Astrocyte (in vitro differentiated cells and primary cell): ENCODE results near the gene PRDM12. TPM values are rescaled to one million over a fixed set of nuclear protein-coding genes. Genes with fewer than 3 reads are reported as not detected.

Source experiments
- DNase-seq: peaks from one replicate; pipeline ENCODE4 v3.0.0-alpha.2; 2010; ENCODE audit warnings: low read depth
- FAIRE-seq: peaks from 2 replicates; lab custom pipeline; 2011; peaks lifted over from hg19 to GRCh38; lab: Jason Lieb, UNC
- H2AFZ ChIP-seq: 2 replicates; pipeline ENCODE4 v1.6.0; 2012; ENCODE audit warnings: low read depth, low read length, inconsistent platforms
- H3K27ac ChIP-seq: 2 replicates; pipeline ENCODE4 v1.5.1; 2011; ENCODE audit warnings: low read depth, low read length, inconsistent platforms
- H3K27me3 ChIP-seq: 2 replicates; pipeline ENCODE4 v1.6.0; 2011; ENCODE audit warnings: low read length, inconsistent platforms; ENCODE audit not compliant: insufficient read depth
- H3K36me3 ChIP-seq: 2 replicates; pipeline ENCODE4 v1.5.1; 2011; ENCODE audit warnings: low read length, inconsistent platforms; ENCODE audit not compliant: insufficient read depth
- H3K4me1 ChIP-seq: 2 replicates; pipeline ENCODE4 v1.5.1; 2011; ENCODE audit warnings: low read length, inconsistent platforms; ENCODE audit not compliant: insufficient read depth
- H3K4me2 ChIP-seq: 2 replicates; pipeline ENCODE4 v1.6.0; 2012; ENCODE audit warnings: low read length, inconsistent platforms
- H3K4me3 ChIP-seq: 2 replicates; pipeline ENCODE4 v1.5.1; 2011; ENCODE audit warnings: low read depth, mild to moderate bottlenecking, low read length, inconsistent platforms; ENCODE audit not compliant: insufficient read depth
- H3K79me2 ChIP-seq: 2 replicates; pipeline ENCODE4 v1.6.0; 2012; ENCODE audit warnings: mild to moderate bottlenecking, low read length, inconsistent platforms; ENCODE audit not compliant: insufficient read depth
- H3K9ac ChIP-seq: 2 replicates; pipeline ENCODE4 v1.6.0; 2012; ENCODE audit warnings: mild to moderate bottlenecking, low read length, inconsistent platforms
- H3K9me3 ChIP-seq: 2 replicates; pipeline ENCODE4 v1.5.1; 2012; ENCODE audit warnings: low read depth, mild to moderate bottlenecking, low read length, inconsistent platforms; ENCODE audit not compliant: insufficient read depth
- H4K20me1 ChIP-seq: 2 replicates; pipeline ENCODE4 v1.6.0; 2012; ENCODE audit warnings: low read length, inconsistent platforms; ENCODE audit not compliant: insufficient read depth
- H3K27ac Mint-ChIP-seq: one replicate; pipeline ENCODE4 v1.8.0; 2021; ENCODE audit warnings: mild to moderate bottlenecking, mixed read lengths; ENCODE audit not compliant: unreplicated experiment
- H3K27me3 Mint-ChIP-seq: one replicate; pipeline ENCODE4 v1.8.0; 2021; ENCODE audit warnings: low read depth, mixed read lengths; ENCODE audit not compliant: unreplicated experiment
- H3K36me3 Mint-ChIP-seq: one replicate; pipeline ENCODE4 v1.8.0; 2021; ENCODE audit warnings: low read depth, mixed read lengths; ENCODE audit not compliant: unreplicated experiment
- H3K4me1 Mint-ChIP-seq: one replicate; pipeline ENCODE4 v1.8.0; 2021; ENCODE audit warnings: low read depth, mixed read lengths; ENCODE audit not compliant: unreplicated experiment
- H3K4me3 Mint-ChIP-seq: one replicate; pipeline ENCODE4 v1.8.0; 2021; ENCODE audit warnings: mild to moderate bottlenecking, moderate library complexity, mixed read lengths; ENCODE audit not compliant: unreplicated experiment
- H3K9me3 Mint-ChIP-seq: one replicate; pipeline ENCODE4 v1.8.0; 2021; ENCODE audit warnings: mild to moderate bottlenecking, mixed read lengths; ENCODE audit not compliant: unreplicated experiment
- EZH2 ChIP-seq: IDR thresholded peaks from 2 replicates; pipeline ENCODE4 v1.6.1; 2012; ENCODE audit warnings: mild to moderate bottlenecking, low read length, inconsistent platforms; ENCODE audit not compliant: insufficient read depth
- total RNA-seq: library from RNA; stranded (reverse); gene quantifications from 2 replicates; pipeline ENCODE4 v1.2.1, GENCODE V29; 2021
- TF ChIP-seq, protein P1 (sequence below): IDR thresholded peaks from 2 replicates; pipeline ENCODE4 v1.5.1; 2011; ENCODE audit warnings: low read depth, mild to moderate bottlenecking, inconsistent platforms, low read length, moderate library complexity; ENCODE audit not compliant: insufficient read depth

The PRDM12 gene
- total RNA-seq, 1 donor from 2014 or later: 0.23 TPM

DNA sequence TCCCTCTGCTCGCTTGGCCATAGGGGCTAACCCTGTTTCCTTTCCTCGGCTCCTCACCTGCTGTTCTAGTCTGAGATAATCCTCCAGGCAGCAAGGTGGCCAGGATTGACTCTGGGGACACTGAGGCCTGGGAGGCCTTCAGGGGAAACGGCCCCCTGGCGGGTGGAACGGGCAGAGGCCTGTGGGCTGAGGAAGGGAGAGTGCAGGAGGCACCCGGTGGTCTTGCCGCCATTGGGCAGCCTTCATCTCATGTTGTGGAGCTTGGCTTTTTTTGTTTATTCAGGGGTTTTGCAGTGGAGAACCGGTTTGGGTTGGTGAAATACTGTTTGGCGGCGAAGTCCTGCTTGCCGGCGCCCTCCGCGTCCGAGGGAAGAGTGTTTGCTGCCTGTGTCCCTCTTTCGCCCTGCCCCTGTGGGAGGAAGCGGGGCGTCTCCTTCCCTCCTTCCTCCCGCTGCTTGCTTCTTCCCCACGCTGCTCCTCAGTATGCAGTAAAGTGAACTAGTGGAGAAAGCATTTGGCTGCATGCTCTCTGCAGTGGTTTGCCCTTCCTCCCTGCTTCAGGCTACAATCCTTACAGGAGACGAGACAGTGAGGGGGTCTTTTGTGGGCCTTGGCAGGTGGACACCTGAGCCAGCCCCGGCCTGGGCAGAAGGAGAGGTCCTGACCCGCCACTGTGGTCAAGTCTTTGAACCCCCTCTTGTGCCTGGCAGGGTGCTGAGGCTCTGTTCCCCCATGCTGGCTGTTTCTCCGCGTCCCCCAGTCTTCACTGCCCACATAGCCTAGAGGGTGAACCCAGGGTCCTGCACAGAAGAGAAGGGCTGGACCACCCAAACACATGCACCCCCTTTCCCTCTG is 30.8 kb upstream of the PRDM12 start:
- no peak overlapping the region for H3K4me3 Mint-ChIP-seq

DNA sequence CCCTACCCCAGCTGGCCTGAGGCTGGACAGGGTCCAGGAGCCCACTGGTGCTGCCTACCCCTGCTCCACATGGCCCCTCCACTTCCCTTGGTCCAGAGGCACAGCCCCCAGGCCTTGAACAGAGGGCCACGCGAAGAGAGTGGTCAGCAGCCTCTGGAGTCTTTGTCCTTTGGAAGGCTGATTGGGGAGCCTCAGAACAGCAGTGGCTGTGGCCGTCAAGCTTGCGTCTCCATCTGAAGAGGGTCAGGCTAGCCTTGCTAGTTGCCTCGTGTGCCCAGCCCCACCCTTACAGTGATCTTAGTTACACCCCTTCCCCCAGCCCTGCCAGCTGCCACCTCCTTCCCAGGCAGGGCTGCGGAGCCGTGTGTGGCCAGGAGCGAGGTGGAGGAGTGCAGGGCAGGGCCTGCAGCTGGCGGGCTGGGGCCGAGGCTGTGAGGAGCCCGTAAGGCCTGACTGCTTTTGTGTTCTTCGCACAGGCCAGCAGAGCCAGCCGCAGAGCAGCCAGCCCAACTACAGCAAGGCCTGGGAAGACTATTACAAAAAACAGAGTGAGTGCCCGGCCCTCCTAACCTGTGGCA is 30.1 kb upstream of the PRDM12 start:
- FAIRE-seq: no peak

More for the DNA sequence above, 30.8 kb upstream of the PRDM12 start:
- H3K36me3 Mint-ChIP-seq: peaks cover 15% of the 10 kb centered on the region
- no peaks in the 10 kb centered on the region for H3K9me3 ChIP-seq
- H3K4me2 ChIP-seq: no peak overlapping the region
- no peaks in the 10 kb centered on the region for H3K9me3 Mint-ChIP-seq
- H3K4me3 ChIP-seq: no peak overlapping the region
- FAIRE-seq: no peak
- H3K27ac Mint-ChIP-seq: no peak overlapping the region
- no peaks in the 10 kb centered on the region for H3K27me3 ChIP-seq
- no peaks in the 10 kb centered on the region for H3K4me1 Mint-ChIP-seq
- H3K9ac ChIP-seq: no peak overlapping the region
- no peaks in the 10 kb centered on the region for H3K4me1 ChIP-seq
- no peak overlapping the region for H2AFZ ChIP-seq
- no peaks in the 10 kb centered on the region for H3K27me3 Mint-ChIP-seq
- H3K36me3 ChIP-seq: peaks cover 18% of the 10 kb centered on the region
- H3K79me2 ChIP-seq: no peaks in the 10 kb centered on the region
- DNase-seq: no peak
- no peak overlapping the region for H3K27ac ChIP-seq
- peaks cover 20% of the 10 kb centered on the region for H4K20me1 ChIP-seq
- TF ChIP-seq EZH2: no peak
- TF ChIP-seq, protein P1, sequence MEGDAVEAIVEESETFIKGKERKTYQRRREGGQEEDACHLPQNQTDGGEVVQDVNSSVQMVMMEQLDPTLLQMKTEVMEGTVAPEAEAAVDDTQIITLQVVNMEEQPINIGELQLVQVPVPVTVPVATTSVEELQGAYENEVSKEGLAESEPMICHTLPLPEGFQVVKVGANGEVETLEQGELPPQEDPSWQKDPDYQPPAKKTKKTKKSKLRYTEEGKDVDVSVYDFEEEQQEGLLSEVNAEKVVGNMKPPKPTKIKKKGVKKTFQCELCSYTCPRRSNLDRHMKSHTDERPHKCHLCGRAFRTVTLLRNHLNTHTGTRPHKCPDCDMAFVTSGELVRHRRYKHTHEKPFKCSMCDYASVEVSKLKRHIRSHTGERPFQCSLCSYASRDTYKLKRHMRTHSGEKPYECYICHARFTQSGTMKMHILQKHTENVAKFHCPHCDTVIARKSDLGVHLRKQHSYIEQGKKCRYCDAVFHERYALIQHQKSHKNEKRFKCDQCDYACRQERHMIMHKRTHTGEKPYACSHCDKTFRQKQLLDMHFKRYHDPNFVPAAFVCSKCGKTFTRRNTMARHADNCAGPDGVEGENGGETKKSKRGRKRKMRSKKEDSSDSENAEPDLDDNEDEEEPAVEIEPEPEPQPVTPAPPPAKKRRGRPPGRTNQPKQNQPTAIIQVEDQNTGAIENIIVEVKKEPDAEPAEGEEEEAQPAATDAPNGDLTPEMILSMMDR: no peak

More for the DNA sequence above, 30.1 kb upstream of the PRDM12 start:
- H3K79me2 ChIP-seq: no peaks in the 10 kb centered on the region
- no peak overlapping the region for H3K27ac Mint-ChIP-seq
- no peak for DNase-seq
- H3K27me3 ChIP-seq: no peaks in the 10 kb centered on the region
- no peak overlapping the region for H3K27ac ChIP-seq
- H3K9me3 Mint-ChIP-seq: no peaks in the 10 kb centered on the region
- H3K9ac ChIP-seq: no peak overlapping the region
- no peak overlapping the region for H3K4me3 Mint-ChIP-seq
- no peaks in the 10 kb centered on the region for H3K4me1 ChIP-seq
- H3K4me1 Mint-ChIP-seq: no peaks in the 10 kb centered on the region
- no peak overlapping the region for H3K4me3 ChIP-seq
- H2AFZ ChIP-seq: no peak overlapping the region
- H3K27me3 Mint-ChIP-seq: no peaks in the 10 kb centered on the region
- H3K36me3 Mint-ChIP-seq: peaks cover 15% of the 10 kb centered on the region
- no peak overlapping the region for H3K4me2 ChIP-seq
- H3K36me3 ChIP-seq: peaks cover 18% of the 10 kb centered on the region
- TF ChIP-seq, protein P1: no peak
- TF ChIP-seq EZH2: no peak
- no peaks in the 10 kb centered on the region for H3K9me3 ChIP-seq
- peaks cover 20% of the 10 kb centered on the region for H4K20me1 ChIP-seq
